Islet of Langerhans (tissue), 1 donor: Measurements from ENCODE around the gene PAX5.

Experiments
- FAIRE-seq: peaks from one replicate; lab custom pipeline; 2011; peaks lifted over from hg19 to GRCh38; lab: Jason Lieb, UNC

PAX5 gene

GRCh38 chr9:37037503-37038301 is 3.6 kb upstream of the PAX5 start:
- no peak for FAIRE-seq

DNA sequence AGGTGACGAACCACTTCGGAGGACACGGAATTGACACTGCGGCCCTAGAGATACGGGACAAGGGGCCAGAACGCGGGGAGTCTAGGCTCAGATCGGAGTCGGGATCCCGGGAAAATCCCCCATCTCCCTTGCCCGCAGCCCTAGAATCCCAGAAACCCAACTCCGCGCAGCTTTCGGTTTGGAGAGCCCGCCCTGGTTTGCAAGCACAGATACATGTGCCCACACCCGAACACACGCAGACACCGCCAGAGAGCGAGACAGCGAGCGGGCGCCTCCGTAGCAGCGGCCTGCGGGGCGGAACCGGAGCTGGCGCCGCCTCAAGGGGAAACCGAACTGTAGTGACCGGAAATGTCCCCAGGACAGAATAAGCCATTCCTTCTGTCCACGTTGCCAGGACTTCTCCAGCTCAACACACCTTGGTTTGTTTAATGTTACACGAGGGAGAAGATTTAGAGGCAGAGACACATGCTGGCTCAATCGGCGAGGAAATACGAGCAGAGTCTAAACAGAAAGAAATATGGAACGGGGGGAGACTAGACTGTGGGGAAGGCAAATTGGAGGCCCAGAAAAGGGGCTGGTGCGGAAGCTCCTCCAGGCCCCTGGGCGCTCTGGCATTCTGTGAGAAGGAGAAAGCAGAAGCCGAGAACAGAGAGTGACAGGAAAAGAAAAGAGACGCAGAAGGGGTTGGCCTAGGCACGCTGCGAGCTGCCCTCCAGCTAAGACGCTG is 2.9 kb upstream of the PAX5 start:
- no peak for FAIRE-seq

DNA sequence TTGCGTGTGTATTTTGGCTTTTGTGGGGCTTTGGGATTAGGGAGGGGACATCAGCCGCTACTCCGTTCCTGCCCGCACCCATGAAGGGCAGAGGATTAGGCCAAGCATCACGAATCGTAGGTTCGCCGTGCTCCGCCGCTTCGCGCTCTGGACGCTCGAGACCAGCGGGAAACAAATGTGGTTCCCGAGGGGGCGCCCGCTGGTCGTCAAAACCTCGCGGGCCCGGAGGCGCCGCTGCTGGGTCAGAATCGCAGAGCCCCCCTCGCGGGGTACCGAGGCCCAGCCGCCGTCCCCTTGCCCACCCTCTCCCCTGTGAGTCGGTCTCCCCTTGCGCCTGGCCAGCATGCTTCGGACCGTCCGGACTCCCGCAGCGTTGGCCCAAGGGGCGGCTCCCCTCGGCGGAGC is 2.3 kb upstream of the PAX5 start:
- FAIRE-seq: no peak

GRCh38 chr9:37035648-37036370 is 1.7 kb upstream of the PAX5 start:
- FAIRE-seq: no peak

GRCh38 chr9:37034938-37035647 is 1.0 kb upstream of the PAX5 start:
- FAIRE-seq: no peak

- FAIRE-seq: no peak
Observed at GRCh38 chr9:37034305-37034937, 353 bp upstream of the PAX5 start.

- no peak for FAIRE-seq
Observed at GRCh38 chr9:37033141-37033540, 927 bp downstream of the PAX5 start.

DNA sequence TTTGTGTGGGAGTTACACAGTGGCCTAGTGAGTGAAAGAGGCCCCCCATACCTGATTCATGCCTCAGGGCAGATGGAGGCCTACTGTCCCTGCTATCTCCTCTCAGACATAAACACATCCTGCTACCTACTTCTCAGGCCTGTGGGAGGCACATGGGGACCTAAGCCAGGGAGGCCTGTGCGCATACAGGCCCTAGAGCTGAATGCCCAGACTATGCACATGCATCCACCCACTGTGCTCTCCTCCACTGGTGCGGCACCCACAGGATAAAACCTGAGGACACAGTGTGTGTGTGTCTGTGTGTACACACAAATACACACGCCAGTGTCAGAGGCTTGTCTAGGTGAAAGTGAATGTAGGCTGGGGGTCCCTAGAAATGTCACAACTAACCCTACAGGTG is 1.4 kb downstream of the PAX5 start:
- no peak for FAIRE-seq

DNA sequence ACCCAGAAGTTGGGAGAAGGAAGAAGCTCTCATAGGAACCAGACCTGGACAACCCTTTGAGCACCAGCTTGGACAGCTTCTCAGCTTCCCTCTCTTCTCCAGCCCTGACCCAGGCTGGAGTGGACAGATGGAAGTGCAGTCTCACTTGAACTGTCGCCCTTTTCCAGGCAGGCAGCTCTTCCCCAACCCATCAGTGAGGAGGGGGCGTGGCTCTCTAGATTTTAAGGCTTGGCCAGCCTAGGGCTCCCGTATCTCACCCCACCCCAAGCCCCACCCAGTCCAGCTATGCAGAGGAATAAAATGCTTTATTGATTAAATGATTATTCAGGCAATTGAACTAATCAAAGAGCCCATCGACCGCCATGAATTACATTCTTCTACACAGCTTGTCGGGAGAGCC is 2.2 kb downstream of the PAX5 start:
- FAIRE-seq: no peak

- no peak for FAIRE-seq
Observed at GRCh38 chr9:37031081-37031480, 3.0 kb downstream of the PAX5 start.

DNA sequence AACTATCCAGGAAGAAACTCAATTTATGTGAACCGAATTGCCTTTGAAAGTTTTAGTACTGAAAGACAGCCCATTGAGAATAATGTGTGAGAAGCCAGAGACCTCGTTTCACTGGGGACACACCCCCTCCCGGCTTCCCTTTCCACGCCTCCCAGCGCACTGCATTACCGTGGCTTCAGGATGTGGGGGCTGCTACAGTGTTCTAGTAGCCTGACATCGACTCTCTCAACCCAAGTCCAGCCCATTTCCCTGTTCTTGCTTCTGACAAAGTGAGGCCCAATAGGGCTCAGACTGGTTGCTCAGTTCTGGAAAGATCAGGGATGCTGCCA is 3.5 kb downstream of the PAX5 start:
- FAIRE-seq: no peak

DNA sequence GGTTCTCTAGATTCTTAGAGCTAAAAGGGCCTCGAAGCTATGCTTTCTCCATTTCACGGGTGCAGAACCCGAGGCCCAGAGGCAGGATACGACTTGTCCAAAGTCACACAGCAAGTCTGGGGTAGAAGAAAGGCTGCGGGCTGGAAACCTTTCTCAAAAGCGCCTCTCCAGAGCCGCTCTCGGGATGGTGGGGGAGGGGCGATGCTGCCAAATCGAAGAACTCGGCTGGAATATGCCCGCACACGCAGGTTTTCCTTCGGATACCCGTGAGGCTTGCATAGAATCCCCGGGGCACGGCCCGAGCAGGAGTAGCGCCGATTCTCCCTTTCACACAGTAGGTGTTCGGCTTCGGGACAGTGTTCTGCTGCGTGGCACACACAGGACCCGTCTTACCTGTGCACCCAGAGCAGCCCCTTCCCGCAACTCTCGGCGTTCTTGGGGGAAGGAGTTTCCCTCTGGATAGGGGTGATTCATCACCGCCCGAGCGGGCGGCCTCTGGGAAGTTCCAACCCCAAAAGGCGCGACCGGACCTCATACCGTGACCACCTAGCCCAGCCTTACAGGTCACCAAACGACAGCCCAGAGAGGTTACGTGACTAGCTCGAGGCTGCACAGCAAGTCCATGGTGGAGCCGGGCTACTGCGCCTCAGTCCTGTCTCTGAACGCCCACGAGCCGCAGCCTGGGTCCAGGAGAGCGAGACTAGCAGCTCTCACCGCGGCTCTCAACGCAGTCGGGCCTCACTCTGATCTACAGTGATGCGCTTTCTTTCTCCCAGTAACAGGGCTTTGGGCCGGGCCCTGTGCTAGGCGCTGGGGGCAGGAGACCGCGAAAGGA is 4.1 kb downstream of the PAX5 start:
- no peak for FAIRE-seq

DNA sequence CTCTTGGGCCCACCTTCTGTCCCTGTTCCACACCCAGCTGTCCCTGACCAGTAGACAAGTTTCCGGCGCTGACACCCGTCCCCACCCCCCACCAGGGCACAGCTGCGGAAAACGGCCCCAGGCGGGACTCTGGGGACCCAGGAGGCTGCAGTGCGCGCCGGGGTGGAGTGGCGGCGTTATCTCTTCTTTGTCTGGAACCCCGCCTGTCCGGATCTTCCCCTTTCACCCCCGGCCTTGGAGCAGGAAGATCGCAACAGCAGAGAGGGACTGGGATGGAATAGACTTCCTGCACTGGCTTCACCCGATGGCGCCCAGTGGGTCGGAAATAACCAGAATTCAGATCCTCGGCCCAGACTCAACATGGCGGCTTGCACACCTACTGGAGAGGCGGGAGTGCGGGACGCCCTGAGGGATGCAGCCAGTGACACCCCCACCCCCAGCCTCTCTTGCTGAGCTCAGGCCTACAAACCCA is 4.7 kb downstream of the PAX5 start:
- no peak for FAIRE-seq

DNA sequence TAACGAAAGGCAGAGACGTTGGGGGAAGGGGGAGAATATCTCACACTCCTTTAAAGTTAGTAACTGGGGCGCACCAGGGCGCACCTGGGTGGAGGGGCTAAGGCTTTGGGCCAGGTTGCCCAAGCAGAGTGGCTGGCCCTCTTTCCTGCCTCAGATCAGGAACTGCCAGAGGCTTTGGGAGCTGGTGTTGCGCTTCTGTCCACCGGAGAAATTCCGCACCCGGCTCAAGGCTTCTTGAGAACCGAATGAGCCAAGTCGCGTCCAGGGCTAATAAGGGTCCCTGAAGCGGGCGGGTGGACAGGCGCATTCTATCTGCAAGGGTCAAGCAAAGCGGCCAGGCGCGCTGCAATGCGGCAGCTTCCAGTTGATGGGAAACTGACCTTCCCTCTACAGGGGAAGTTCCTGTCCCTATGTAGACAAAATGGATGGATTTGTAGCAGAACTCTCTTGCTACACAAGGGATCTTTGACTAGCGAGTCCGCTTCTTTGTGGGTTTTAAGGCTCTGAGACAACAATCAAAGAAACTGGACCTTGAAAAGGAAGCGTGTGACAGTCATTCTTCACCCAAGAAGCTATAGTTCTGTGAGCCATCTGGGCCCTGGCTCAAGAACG is 5.5 kb downstream of the PAX5 start:
- no peak for FAIRE-seq

DNA sequence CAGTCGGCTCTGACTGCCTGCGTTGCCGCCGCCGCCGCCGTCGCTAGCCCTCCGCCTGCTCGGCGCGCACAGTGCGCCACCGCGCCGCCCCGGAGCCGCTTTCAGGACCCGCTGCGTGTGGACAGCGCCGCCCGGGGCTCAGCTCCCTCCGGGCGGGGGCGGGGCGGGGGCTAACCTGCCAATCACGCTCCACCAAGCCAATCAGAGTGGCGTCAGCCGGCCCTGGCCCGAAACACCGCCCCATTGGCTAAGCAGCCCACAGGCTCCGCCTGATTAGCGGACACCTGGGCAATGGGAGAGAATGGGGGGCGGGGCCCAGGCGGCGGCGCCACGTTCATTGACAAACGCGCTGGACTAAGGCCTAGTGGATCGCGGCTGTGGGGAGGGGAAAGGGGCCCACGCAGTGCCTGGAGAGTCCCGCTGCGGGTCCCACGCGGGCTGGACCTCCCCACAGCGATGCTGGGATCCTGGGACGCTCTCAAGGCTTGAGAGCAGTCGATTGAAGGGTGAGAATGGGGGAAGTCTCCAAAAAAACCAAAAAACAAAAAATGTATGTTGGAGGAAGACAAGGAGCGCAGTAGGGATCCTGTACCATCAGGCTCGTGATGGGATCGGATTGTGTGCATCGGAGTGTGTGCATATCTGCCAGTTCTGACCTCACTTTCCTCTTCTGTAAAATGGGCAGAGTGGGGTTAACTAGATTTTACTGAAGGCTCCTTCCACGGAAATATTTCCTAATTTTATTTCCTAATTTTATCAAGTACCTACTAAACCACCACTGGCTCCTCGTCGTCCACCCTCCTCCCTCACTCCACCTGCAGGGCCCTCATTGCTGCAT is 6.3 kb downstream of the PAX5 start:
- no peak for FAIRE-seq

DNA sequence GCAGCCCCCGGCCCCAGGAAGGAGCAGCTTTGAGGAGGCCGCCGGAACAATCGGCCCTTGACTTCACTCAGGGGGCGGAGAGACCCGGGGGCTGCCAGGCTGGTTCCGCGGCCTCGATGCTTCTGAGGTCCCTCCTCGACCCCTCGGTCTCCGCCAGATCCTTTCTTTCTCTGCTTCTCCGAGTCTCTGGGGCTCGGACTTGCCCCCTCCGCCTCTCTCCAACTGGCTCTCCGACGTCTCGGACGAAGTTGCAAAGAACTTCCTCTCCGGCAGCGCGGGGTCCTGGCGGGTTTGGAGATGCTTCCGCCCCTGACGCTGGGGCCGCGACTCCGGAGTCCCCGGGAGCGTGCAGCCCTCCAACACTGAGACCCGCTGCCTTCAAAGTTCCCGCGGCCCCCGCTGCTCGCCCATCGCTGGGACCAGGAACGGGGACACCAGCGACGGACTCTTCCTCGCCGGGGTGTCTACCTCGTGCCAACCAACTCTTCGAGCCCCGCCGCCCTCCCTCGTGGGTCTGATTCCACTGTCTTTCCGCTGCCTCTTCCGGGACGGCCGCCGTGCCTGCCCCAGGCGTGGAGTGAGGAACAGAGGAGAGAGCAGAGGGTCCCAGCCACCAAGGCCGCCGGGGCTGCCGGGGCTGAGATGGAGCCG is 7.0 kb downstream of the PAX5 start:
- FAIRE-seq: no peak

- no peak for FAIRE-seq
Observed at GRCh38 chr9:37026113-37026930, 7.7 kb downstream of the PAX5 start.

GRCh38 chr9:37025823-37026112 is 8.3 kb downstream of the PAX5 start:
- FAIRE-seq: no peak
